Choroid plexus epithelial cell (primary cell): ENCODE data around the gene PRTN3.

Source experiments
- DNase-seq: peaks from one replicate; pipeline ENCODE4 v3.0.0-alpha.2; 2010; ENCODE audit warnings: low read depth
- H3K4me3 ChIP-seq: 2 replicates; pipeline ENCODE4 v1.5.1; 2011; ENCODE audit warnings: low read depth, mild to moderate bottlenecking, control low read depth, low read length, moderate library complexity
- CTCF ChIP-seq: conservative IDR thresholded peaks from 2 replicates; pipeline ENCODE4 v1.5.1; 2011; ENCODE audit warnings: low read depth, mild to moderate bottlenecking, control low read depth, inconsistent platforms, low read length, moderate library complexity

The PRTN3 gene

GRCh38 chr19:840519-841206 lies at the start of gene PRTN3:
Gene PRTN3 (plus strand): TSS chr19:840999. CDS start chr19:841009, 10 bp downstream.
- no peak for DNase-seq
- TF ChIP-seq CTCF = no peak
- H3K4me3 ChIP-seq = no peak within 1 kb of the TSS

GRCh38 chr19:791007-791566 lies 49.7 kb upstream of the PRTN3 start:
- no peak overlapping the region for H3K4me3 ChIP-seq
- DNase-seq = no peak
- TF ChIP-seq CTCF = no peak

DNA sequence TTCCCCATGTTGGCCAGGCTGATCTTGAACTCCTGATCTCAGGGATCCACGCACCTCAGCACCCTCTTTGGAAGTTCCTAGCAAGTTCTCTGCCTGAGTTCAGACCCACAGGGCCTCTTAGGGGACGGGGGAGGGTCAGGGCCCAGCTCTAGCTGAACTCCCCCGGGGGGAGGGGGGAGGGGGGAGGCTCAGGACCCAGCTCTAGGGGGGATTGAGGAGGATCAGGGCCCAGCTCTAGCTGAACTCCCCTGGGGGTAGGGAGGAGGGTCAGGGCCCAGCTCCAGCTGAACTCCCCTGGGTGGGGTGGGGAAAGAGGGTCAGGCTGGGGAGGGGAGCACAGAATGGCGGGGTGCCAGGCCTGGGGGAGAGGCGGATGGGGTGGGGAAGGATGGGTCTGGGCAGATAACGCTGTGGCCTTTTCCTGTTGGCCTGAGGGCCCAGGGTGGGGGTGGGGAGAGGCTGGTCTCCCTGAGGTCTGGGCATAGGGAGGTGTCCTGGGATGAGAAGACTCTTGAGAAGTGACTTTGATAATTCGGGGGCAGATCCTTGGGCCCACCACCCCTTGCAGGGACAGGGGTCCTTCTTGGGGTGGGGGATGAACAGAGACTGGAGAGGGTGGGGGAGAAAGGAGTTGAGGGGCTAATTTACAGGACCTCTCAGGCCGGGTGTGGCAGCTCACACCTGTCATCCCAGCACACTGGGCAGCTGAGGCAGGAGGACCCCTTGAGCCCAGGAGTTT lies 49.1 kb upstream of the PRTN3 start:
- no peak for TF ChIP-seq CTCF
- no peak for DNase-seq
- no peak overlapping the region for H3K4me3 ChIP-seq

- TF ChIP-seq CTCF = no peak
- no peak overlapping the region for H3K4me3 ChIP-seq
- no peak for DNase-seq
These were observed 48.4 kb upstream of the PRTN3 start for GRCh38 chr19:792306-792885.

DNA sequence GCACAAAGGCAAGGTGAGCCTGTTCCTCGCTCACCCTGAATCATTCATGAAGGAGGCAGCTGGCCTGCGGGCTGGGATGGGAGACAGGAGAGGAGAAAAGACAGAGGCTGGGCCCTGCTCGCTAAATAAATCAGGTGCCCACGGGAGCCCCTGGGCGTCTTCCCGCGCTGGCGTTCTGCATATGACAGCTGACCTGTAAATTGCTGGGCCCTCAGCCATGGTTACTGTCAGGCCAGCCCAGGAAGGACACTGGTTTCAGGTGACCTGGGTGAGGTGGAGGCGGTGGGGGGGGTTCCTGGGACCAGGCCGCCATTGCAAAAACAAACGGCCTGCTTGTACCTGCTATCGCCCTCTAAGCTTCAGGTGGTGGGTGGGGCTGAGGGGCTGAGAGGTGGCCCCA lies 47.0 kb upstream of the PRTN3 start:
- H3K4me3 ChIP-seq = no peak overlapping the region
- no peak for DNase-seq
- TF ChIP-seq CTCF = no peak

GRCh38 chr19:795073-795611 lies 45.7 kb upstream of the PRTN3 start:
- DNase-seq = no peak
- no peak overlapping the region for H3K4me3 ChIP-seq
- no peak for TF ChIP-seq CTCF
